Cardiac septum (tissue), 1 donor: ENCODE results near the gene IZUMO4. TPM values are rescaled to one million over a fixed set of nuclear protein-coding genes. Genes with fewer than 3 reads are reported as not detected.

ENCODE experiments used
- DNase-seq: peaks from one replicate; pipeline ENCODE4 v3.0.0-alpha.2; 2020; ENCODE audit warnings: low spot score
- intact Hi-C: fragments of 100-400 bp; cut with DNase I; formaldehyde crosslinking; loops from one replicate; pipeline ENCODE4 v1.14.0; 2022
- long read RNA-seq: library from polyadenylated mRNA; unstranded; transcript quantifications from one replicate; pipeline ENCODE4 v2.0.0, GENCODE V29; 2021
- total RNA-seq: library from RNA; stranded (reverse); fragmentation: NEBNext Ultra II Directional; extraction: Animal tissue kit (Norgen Biotek cat#: 25700); gene quantifications from one replicate; pipeline ENCODE4 v1.2.1, GENCODE V29; 2021
- donor health status: DM: no; HTN: no; CAD: no.

Gene IZUMO4
- total RNA-seq: 4.3 TPM
- long read RNA-seq, partial matches to known transcripts: 0 of 1 reads
- long read RNA-seq, other reads (novel, unspliced or antisense): 1 of 1 reads

DNA sequence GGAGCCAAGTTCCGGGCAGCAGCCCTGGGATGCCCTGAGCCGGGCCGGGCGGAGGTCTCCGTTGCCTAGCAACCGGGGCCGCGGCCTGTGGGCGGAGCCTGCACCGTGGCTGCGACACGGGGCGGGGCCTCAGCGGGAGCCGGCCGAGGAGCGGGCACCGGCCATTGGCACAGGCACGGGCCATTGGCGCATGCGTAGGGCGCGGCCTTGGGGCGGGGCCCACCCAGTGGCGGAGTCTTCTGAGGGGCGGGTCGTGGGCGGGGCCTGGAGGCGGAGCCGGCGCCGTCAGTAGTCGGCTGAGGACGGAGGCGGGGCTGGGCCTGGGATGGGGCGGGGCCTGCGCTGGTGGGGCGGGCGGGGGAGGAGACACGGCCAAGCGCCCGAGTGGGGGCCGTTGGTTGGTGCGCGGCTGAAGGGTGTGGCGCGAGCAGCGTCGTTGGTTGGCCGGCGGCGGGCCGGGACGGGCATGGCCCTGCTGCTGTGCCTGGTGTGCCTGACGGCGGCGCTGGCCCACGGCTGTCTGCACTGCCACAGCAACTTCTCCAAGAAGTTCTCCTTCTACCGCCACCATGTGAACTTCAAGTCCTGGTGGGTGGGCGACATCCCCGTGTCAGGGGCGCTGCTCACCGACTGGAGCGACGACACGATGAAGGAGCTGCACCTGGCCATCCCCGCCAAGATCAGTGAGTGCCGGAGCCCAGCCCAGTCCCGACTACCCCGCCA, at the start of gene IZUMO4:
TSS of gene IZUMO4 (plus strand) at position 436 of the 723 bp plus-strand sequence. CDS start at position 467, 31 bp downstream.
- intact Hi-C loops: loop anchor here (2.0 kb wide), 1 partner anchor 54 kb away; the partner anchor contains the start of gene AP3D1

GRCh38 chr19:2047076-2047448, 49.7 kb upstream of the IZUMO4 start:
- DNase-seq: no peak
- intact Hi-C loops: no loop called here

More for the DNA sequence above, at the start of gene IZUMO4:
- DNase-seq: peak; percentile 100

DNA sequence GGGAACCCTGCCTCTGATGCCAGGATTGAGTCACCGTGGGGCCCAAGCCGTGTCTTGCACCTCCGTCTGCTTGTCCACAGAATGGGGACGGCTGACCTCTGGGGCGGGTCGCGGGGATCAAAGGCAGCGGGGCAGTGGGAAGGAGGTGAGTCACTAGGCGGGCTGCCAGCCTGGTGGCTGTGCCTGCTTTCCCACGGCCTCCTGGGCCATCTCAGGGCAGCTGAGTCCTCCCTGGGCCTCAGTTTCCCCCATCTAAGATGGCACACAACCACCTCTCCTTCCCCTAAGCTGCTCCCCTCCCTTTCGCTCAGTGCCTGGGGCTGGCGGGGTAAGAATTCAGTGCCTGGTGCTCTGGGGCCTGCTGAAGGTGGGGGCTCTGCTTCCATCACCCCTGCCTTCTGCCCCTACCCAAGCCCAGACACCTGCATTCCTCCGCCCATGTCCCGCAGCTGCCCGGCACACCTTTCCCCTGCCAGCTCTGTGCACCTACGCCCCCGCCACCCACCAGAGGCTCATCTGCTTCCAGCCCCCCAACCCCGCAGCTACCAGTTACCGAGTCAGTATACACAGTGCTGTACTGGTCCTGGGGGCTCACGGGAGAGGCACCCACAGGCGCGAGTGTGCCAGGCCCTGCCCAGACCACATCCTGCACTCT, 49.1 kb upstream of the IZUMO4 start:
- intact Hi-C loops: loop anchor here (2.0 kb wide), 1 partner anchor 17 kb away; no protein-coding TSS in a partner anchor
- DNase-seq: no peak

GRCh38 chr19:2048104-2048958, 48.4 kb upstream of the IZUMO4 start:
- intact Hi-C loops: loop anchor here (2.0 kb wide), 1 partner anchor 16 kb away; no protein-coding TSS in a partner anchor
- no peak for DNase-seq

GRCh38 chr19:2048959-2049740, 47.6 kb upstream of the IZUMO4 start:
- intact Hi-C loops: loop anchor here (2.0 kb wide), 1 partner anchor 16 kb away; no protein-coding TSS in a partner anchor
- DNase-seq: no peak

GRCh38 chr19:2049741-2050348, 46.9 kb upstream of the IZUMO4 start:
- DNase-seq: peak; percentile 95
- intact Hi-C loops: loop anchor here (2.0 kb wide), 1 partner anchor 15 kb away; no protein-coding TSS in a partner anchor

DNA sequence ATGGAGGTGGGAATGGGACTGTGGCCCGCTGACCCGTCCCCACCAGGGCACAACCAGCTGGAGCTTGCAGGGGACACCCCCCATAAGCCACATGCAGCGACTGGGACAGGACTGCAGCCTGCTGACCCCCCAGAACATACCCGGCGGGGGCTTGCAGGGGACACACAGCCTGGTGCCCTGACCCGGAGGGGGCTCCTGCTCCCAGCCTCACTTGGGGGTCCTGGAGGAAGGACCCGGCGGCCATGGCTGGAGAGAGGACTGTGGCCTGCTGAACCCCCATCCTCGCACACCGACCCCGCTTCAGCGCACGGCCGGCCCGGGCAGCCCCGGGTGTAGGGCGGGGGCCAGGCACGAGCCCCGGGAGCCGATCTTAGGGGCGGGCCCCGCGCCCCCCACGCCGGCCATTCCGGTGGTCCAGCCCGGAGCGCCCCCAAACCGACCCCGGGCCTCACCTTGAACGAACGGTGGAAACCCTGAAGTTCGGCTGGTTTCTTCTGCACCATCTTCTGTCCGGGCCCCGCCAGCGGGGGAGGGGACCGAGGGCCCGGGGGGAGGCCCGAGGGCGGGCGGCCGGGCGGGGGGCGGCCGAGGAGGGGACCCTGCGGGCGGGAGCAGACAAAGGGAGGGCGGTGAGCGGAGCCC, 46.2 kb upstream of the IZUMO4 start:
- intact Hi-C loops: no loop called here
- DNase-seq: no peak

- peak; percentile 98 for DNase-seq
- intact Hi-C loops: no loop called here
Measured at GRCh38 chr19:2050991-2051772, 45.5 kb upstream of the IZUMO4 start, which contains the start of gene MKNK2. Gene MKNK2, minus strand, starts transcription at chr19:2051244. Its CDS starts 393 bp downstream, at chr19:2050851.

GRCh38 chr19:2051773-2052704, 44.7 kb upstream of the IZUMO4 start:
- intact Hi-C loops: no loop called here
- DNase-seq: no peak

DNA sequence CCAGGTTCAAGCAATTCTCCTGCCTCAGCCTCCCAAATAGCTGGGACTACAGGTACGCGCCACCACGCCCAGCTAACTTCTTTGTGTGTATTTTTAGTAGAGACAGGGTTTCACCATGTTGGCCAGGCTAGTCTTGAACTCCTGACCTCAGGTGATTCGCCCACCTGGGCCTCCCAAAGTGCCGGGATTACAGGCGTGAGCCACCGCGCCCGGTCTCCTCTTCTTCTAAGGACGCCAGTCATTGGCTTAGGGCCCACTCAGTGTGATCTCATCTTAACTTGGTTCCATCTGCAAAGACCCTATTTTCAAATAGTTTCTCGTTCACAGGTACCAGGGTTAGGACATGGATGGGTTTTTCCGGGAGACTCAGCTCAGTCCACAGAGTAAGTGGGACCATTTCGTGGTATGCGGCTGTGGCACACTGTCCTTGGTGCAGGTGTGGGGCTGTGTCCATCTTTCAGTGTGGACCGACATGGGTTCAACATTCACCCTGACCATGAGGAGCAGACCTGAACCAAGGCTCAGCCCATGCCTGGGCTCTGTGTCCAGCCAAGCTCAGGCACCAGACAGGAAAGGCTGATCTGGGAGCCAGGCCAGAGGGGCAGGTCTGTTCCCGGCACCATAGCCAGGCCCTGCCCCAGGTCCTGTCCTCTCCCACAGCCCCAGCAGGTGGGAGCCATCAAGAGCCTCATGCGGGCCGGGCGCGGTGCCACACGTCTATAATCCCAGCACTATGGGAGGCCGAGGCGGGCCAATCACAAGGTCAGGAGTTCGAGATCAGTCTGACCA, 42.9 kb upstream of the IZUMO4 start:
- intact Hi-C loops: no loop called here
- no peak for DNase-seq

DNA sequence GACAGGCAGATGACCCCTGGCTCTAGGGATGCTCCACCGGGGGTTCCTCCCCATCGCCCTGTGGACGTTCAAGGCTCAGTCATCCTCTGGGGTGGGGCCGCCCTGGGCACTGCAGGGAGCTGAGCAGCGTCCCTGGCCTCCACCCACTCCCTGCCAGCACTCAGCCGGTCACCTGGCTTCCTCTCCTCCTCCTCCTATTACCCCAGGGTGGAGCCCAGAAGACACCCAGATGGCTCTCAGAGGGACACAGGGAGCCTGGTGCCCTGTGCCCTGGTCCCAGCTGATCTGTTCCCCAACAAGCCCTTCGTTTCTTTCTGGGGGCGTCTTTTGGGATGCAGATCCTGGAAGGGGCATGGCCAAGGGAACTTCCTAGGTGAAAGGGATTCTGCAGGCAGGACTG, 42.0 kb upstream of the IZUMO4 start:
- DNase-seq: no peak
- intact Hi-C loops: no loop called here

- intact Hi-C loops: no loop called here
- DNase-seq: peak; percentile 90
Measured at GRCh38 chr19:2055931-2056836, 40.5 kb upstream of the IZUMO4 start.

GRCh38 chr19:2056837-2057192, 39.9 kb upstream of the IZUMO4 start:
- no peak for DNase-seq
- intact Hi-C loops: no loop called here
